Hepatocyte (in vitro differentiated cells): Measurements from ENCODE around the gene HAUS7.

Source experiments
- CTCF ChIP-seq: fragments of 200-600 bp; sonication (generic); IDR thresholded peaks from 2 replicates; pipeline ENCODE4 v1.5.1; 2016; ENCODE audit warnings: antibody characterized with exemption, mild to moderate bottlenecking; ENCODE audit not compliant: poor library complexity
- EZH2 ChIP-seq: fragments of 200-600 bp; sonication (generic); IDR thresholded peaks from 2 replicates; pipeline ENCODE4 v1.6.1; 2016; ENCODE audit warnings: antibody characterized with exemption, mild to moderate bottlenecking, borderline replicate concordance
- EZH2phosphoT487 ChIP-seq: fragments of 200-600 bp; sonication (generic); IDR thresholded peaks from one replicate; pipeline ENCODE4 v1.6.1; 2018; ENCODE audit warnings: antibody characterized with exemption, mild to moderate bottlenecking, low read depth, moderate library complexity; ENCODE audit not compliant: unreplicated experiment, severe bottlenecking

GRCh38 chrX:153505361-153505760 is 35.0 kb upstream of the HAUS7 start:
- TF ChIP-seq CTCF = no peak
- no peak for TF ChIP-seq EZH2
- no peak for TF ChIP-seq EZH2phosphoT487
